ENCODE data around the gene CPD. TPM values are rescaled to one million over a fixed set of nuclear protein-coding genes. Genes with fewer than 3 reads are reported as not detected.
A peak's percentile ranks its signal among the peaks of the same experiment; 100 is the strongest.

The CPD gene
- total RNA-seq, 1 experiment from 2014 or later: 47.9 TPM

- DNase-seq (ENCODE audit: unreplicated experiment): no peak
- Mint-ChIP-seq H3K36me3 (ENCODE audit: insufficient read depth, unreplicated experiment) (no peaks in the 10 kb centered on the region), H3K27ac (ENCODE audit: low read depth, unreplicated experiment) (peak overlapping the region; percentile 63), H3K4me1 (ENCODE audit: insufficient read depth, unreplicated experiment) (peaks cover 31% of the 10 kb centered on the region), H3K9me3 (ENCODE audit: unreplicated experiment) (no peaks in the 10 kb centered on the region), H3K27me3 (ENCODE audit: insufficient read depth, unreplicated experiment) (no peaks in the 10 kb centered on the region), H3K4me3 (ENCODE audit: unreplicated experiment) (peak overlapping the region; percentile 70)
- intact Hi-C loops (cut with micrococcal nuclease): no loop called here
- TF ChIP-seq, protein P1, sequence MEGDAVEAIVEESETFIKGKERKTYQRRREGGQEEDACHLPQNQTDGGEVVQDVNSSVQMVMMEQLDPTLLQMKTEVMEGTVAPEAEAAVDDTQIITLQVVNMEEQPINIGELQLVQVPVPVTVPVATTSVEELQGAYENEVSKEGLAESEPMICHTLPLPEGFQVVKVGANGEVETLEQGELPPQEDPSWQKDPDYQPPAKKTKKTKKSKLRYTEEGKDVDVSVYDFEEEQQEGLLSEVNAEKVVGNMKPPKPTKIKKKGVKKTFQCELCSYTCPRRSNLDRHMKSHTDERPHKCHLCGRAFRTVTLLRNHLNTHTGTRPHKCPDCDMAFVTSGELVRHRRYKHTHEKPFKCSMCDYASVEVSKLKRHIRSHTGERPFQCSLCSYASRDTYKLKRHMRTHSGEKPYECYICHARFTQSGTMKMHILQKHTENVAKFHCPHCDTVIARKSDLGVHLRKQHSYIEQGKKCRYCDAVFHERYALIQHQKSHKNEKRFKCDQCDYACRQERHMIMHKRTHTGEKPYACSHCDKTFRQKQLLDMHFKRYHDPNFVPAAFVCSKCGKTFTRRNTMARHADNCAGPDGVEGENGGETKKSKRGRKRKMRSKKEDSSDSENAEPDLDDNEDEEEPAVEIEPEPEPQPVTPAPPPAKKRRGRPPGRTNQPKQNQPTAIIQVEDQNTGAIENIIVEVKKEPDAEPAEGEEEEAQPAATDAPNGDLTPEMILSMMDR (IDR thresholded peaks at IDR 0.05; ENCODE audit: unreplicated experiment): no peak
- ChIA-PET CTCF (interaction anchor here (1.0 kb wide), 1 partner anchor 42 kb away, joined by 3 read pairs; no protein-coding TSS in a partner anchor), POLR2A (interaction anchor here (0.6 to 4.0 kb wide), 8 partner anchors 8 to 592 kb away, joined by 3 to 22 read pairs (median 5); partner anchors contain the start of gene RNF135)
- BruUV-seq (replicated peaks): no TSS peak
Measured at GRCh38 chr17:30378241-30378824, 394 bp upstream of the CPD start.

DNA sequence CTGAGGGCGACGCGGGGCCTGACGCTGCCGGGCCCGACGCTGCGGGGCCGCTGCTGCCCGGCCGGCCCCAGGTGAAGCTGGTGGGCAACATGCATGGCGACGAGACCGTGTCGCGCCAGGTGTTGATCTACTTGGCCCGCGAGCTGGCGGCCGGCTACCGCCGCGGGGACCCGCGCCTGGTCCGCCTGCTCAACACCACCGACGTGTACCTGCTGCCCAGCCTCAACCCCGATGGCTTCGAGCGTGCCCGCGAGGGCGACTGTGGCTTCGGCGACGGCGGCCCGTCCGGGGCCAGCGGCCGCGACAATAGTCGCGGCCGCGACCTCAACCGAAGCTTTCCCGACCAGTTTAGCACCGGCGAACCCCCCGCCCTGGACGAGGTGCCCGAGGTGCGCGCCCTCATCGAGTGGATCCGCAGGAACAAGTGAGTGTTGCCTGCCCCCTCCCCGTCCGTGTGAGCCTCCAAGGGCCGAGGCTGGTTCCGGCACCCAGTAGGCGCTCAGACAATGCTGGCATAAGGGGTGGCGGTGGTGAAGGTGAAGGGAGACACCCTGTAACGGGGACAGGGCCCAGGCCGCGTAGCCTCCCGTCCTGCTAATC, 676 bp downstream of the CPD start:
- H3K36me3 Mint-ChIP-seq (ENCODE audit: insufficient read depth, unreplicated experiment): no peaks in the 10 kb centered on the region
- TF ChIP-seq, protein P1 (IDR thresholded peaks at IDR 0.05; ENCODE audit: unreplicated experiment): no peak
- intact Hi-C loops (cut with micrococcal nuclease): no loop called here
- no TSS peak for BruUV-seq (replicated peaks)
- peaks cover 28% of the 10 kb centered on the region for H3K4me1 Mint-ChIP-seq (ENCODE audit: insufficient read depth, unreplicated experiment)
- H3K4me3 Mint-ChIP-seq (ENCODE audit: unreplicated experiment): peak overlapping the region; percentile 70
- no peaks in the 10 kb centered on the region for H3K9me3 Mint-ChIP-seq (ENCODE audit: unreplicated experiment)
- no peaks in the 10 kb centered on the region for H3K27me3 Mint-ChIP-seq (ENCODE audit: insufficient read depth, unreplicated experiment)
- ChIA-PET POLR2A (interaction anchor here (0.5 to 4.0 kb wide), 8 partner anchors 9 to 223 kb away, joined by 3 to 24 read pairs (median 8); partner anchors contain the start of gene GOSR1), CTCF (interaction anchor here (0.5 to 1.8 kb wide), 5 partner anchors 14 to 99 kb away, joined by 3 to 5 read pairs (median 4); no protein-coding TSS in a partner anchor)
- DNase-seq (ENCODE audit: unreplicated experiment): peak; percentile 27
- peak overlapping the region; percentile 70 for H3K27ac Mint-ChIP-seq (ENCODE audit: low read depth, unreplicated experiment)

GRCh38 chr17:30379903-30380381, 1.2 kb downstream of the CPD start:
- no peaks in the 10 kb centered on the region for H3K27me3 Mint-ChIP-seq (ENCODE audit: insufficient read depth, unreplicated experiment)
- no peaks in the 10 kb centered on the region for H3K36me3 Mint-ChIP-seq (ENCODE audit: insufficient read depth, unreplicated experiment)
- peak overlapping the region; percentile 70 for H3K4me3 Mint-ChIP-seq (ENCODE audit: unreplicated experiment)
- peaks cover 28% of the 10 kb centered on the region for H3K4me1 Mint-ChIP-seq (ENCODE audit: insufficient read depth, unreplicated experiment)
- ChIA-PET POLR2A (interaction anchor here (0.7 to 4.0 kb wide), 15 partner anchors 9 to 97 kb away, joined by 3 to 24 read pairs (median 8); partner anchors contain the start of gene GOSR1), CTCF (interaction anchor here (0.6 to 1.8 kb wide), 8 partner anchors 15 to 98 kb away, joined by 3 to 6 read pairs (median 4); partner anchors contain the start of gene TMIGD1)
- BruUV-seq (replicated peaks): no TSS peak
- peak overlapping the region; percentile 70 for H3K27ac Mint-ChIP-seq (ENCODE audit: low read depth, unreplicated experiment)
- peak; percentile 56 for DNase-seq (ENCODE audit: unreplicated experiment)
- intact Hi-C loops (cut with micrococcal nuclease): loop anchor here (2.0 to 5.0 kb wide), 2 partner anchors 39 to 97 kb away; partner anchors contain the start of gene GOSR1
- no peaks in the 10 kb centered on the region for H3K9me3 Mint-ChIP-seq (ENCODE audit: unreplicated experiment)
- TF ChIP-seq, protein P1 (IDR thresholded peaks at IDR 0.05; ENCODE audit: unreplicated experiment): no peak
